Neural progenitor cell (in vitro differentiated cells): Measurements from ENCODE around the gene IRF1.

Source experiments
- EZH2 ChIP-seq: fragments of 200-600 bp; sonication (generic); IDR thresholded peaks from 2 replicates; pipeline ENCODE4 v1.6.1; 2017; ENCODE audit warnings: antibody characterized with exemption, mild to moderate bottlenecking, moderate library complexity
- EZH2phosphoT487 ChIP-seq: fragments of 200-600 bp; sonication (generic); IDR thresholded peaks from 2 replicates; pipeline ENCODE4 v1.6.1; 2017; ENCODE audit warnings: antibody characterized with exemption
- TF ChIP-seq, protein P1 (sequence below): fragments of 200-600 bp; sonication (generic); IDR thresholded peaks from 2 replicates; pipeline ENCODE4 v1.5.1; 2017; ENCODE audit warnings: antibody characterized with exemption, mild to moderate bottlenecking

DNA sequence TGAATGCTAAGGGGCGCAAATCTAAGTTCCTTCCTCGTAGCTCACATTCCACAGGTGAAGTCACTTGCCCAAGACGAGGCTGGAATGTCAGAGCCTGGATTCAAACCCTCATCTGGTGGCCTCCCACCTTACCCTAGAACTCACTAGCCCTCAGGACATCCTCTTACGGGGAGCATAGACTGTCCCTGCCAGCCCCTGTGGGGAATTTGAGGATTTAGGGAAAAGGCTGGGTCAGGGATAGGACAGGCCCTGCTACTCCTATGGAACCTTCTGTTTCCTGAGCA lies 45.0 kb downstream of the IRF1 start:
- TF ChIP-seq, protein P1, sequence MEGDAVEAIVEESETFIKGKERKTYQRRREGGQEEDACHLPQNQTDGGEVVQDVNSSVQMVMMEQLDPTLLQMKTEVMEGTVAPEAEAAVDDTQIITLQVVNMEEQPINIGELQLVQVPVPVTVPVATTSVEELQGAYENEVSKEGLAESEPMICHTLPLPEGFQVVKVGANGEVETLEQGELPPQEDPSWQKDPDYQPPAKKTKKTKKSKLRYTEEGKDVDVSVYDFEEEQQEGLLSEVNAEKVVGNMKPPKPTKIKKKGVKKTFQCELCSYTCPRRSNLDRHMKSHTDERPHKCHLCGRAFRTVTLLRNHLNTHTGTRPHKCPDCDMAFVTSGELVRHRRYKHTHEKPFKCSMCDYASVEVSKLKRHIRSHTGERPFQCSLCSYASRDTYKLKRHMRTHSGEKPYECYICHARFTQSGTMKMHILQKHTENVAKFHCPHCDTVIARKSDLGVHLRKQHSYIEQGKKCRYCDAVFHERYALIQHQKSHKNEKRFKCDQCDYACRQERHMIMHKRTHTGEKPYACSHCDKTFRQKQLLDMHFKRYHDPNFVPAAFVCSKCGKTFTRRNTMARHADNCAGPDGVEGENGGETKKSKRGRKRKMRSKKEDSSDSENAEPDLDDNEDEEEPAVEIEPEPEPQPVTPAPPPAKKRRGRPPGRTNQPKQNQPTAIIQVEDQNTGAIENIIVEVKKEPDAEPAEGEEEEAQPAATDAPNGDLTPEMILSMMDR, result no peak
- TF ChIP-seq EZH2 (no peak), EZH2phosphoT487 (no peak)
